Nephron progenitor cell (in vitro differentiated cells): Measurements from ENCODE around the gene DNAL1.
"Not testable (repeated sequence)": the region's sequence is repeated elsewhere in the genome, so short reads cannot be mapped to it uniquely, and the experiment has no call there.

ENCODE experiments used
- DNase-seq: peaks from one replicate; pipeline ENCODE4 v3.0.0; 2021
- H3K27ac Mint-ChIP-seq: 2 replicates; pipeline ENCODE4 v1.8.0; 2021; ENCODE audit warnings: mild to moderate bottlenecking, moderate library complexity, mixed read lengths
- H3K27me3 Mint-ChIP-seq: 2 replicates; pipeline ENCODE4 v1.8.0; 2021; ENCODE audit warnings: mild to moderate bottlenecking, low read depth, mixed read lengths; ENCODE audit not compliant: poor library complexity
- H3K36me3 Mint-ChIP-seq: 2 replicates; pipeline ENCODE4 v1.8.0; 2021; ENCODE audit warnings: low read depth, mixed read lengths
- H3K4me1 Mint-ChIP-seq: 2 replicates; pipeline ENCODE4 v1.8.0; 2021; ENCODE audit warnings: mixed read lengths
- H3K4me3 Mint-ChIP-seq: 2 replicates; pipeline ENCODE4 v1.8.0; 2021; ENCODE audit warnings: mild to moderate bottlenecking, moderate library complexity, mixed read lengths
- H3K9me3 Mint-ChIP-seq: 2 replicates; pipeline ENCODE4 v1.8.0; 2021; ENCODE audit warnings: mild to moderate bottlenecking, moderate library complexity, mixed read lengths
- CTCF ChIP-seq: fragments of 200-600 bp; sonication (generic); IDR thresholded peaks from 2 replicates; pipeline ENCODE4 v1.5.0; 2021; ENCODE audit warnings: antibody characterized with exemption

Gene DNAL1

GRCh38 chr14:73695997-73696396 is 51.2 kb downstream of the DNAL1 start:
- TF ChIP-seq CTCF: no peak
- no peak overlapping the region for H3K27ac Mint-ChIP-seq
- H3K27me3 Mint-ChIP-seq: peaks cover 2% of the 10 kb centered on the region
- H3K9me3 Mint-ChIP-seq: no peaks in the 10 kb centered on the region
- H3K4me3 Mint-ChIP-seq: no peak overlapping the region
- H3K4me1 Mint-ChIP-seq: no peaks in the 10 kb centered on the region
- H3K36me3 Mint-ChIP-seq: peaks cover 57% of the 10 kb centered on the region
- DNase-seq: no peak

- TF ChIP-seq CTCF: no peak
- Mint-ChIP-seq H3K36me3 (peaks cover 54% of the 10 kb centered on the region), H3K4me1 (no peaks in the 10 kb centered on the region), H3K27ac (no peak overlapping the region), H3K27me3 (peaks cover 2% of the 10 kb centered on the region), H3K9me3 (no peaks in the 10 kb centered on the region), H3K4me3 (no peak overlapping the region)
- no peak for DNase-seq
Measured at GRCh38 chr14:73696466-73697400, 51.9 kb downstream of the DNAL1 start.

GRCh38 chr14:73700325-73700724 is 55.5 kb downstream of the DNAL1 start:
- peaks cover 20% of the 10 kb centered on the region for H3K9me3 Mint-ChIP-seq
- H3K27ac Mint-ChIP-seq: no peak overlapping the region
- DNase-seq: no peak
- H3K27me3 Mint-ChIP-seq: peaks cover 8% of the 10 kb centered on the region
- TF ChIP-seq CTCF: no peak
- peaks cover 8% of the 10 kb centered on the region for H3K4me1 Mint-ChIP-seq
- H3K36me3 Mint-ChIP-seq: peaks cover 60% of the 10 kb centered on the region
- H3K4me3 Mint-ChIP-seq: no peak overlapping the region

DNA sequence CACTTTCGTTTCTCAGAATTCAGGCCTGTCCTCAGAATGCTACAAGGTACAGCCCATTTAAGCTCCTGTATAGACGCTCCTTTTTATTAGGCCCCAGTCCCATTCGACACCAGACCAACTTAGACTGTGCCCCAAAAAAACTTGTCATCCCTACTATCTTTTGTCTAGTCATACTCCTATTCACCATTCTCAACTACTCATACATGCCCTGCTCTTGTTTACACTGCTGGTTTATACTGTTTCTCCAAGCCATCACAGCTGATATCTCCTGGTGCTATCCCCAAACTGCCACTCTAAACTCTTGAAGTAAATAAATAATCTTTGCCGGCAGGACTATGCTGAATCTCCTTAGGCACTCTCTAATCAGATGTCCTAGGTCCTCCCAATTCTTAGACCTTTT is 63.3 kb downstream of the DNAL1 start:
- Mint-ChIP-seq H3K27me3 (peaks cover 11% of the 10 kb centered on the region), H3K36me3 (peaks cover 32% of the 10 kb centered on the region), H3K9me3 (peaks cover 20% of the 10 kb centered on the region), H3K4me1 (peaks cover 41% of the 10 kb centered on the region)
- not testable (repeated sequence) for H3K27ac Mint-ChIP-seq, H3K4me3 Mint-ChIP-seq, DNase-seq

- H3K9me3 Mint-ChIP-seq: peaks cover 2% of the 10 kb centered on the region
- peak overlapping the region; percentile 45 for H3K4me3 Mint-ChIP-seq
- peaks cover 13% of the 10 kb centered on the region for H3K36me3 Mint-ChIP-seq
- H3K4me1 Mint-ChIP-seq: peaks cover 48% of the 10 kb centered on the region
- DNase-seq: no peak
- TF ChIP-seq CTCF: no peak
- peak overlapping the region; percentile 34 for H3K27ac Mint-ChIP-seq
- H3K27me3 Mint-ChIP-seq: peaks cover 11% of the 10 kb centered on the region
Measured at GRCh38 chr14:73709904-73710469, 65.2 kb downstream of the DNAL1 start.

DNA sequence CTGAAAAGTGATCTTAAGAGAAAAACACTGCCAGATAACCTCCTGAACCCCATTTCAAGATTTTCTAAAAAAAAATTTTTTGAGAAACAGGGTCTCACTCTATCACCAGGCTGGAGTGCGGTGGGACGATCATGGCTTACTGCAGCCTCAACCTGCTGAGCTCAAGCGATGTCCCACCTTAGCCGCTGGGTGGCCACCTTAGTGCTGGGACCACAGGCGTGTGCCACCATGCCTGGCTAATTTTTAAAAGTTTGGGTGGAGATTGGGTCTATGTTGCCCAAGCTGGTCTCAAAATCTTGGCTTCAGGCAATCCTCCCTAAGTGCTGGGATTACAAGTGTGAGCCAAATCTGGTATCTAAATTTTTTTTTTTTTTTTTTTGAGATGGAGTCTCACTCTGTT is 66.0 kb downstream of the DNAL1 start:
- Mint-ChIP-seq H3K27ac (no peak overlapping the region), H3K4me3 (no peak overlapping the region), H3K9me3 (no peaks in the 10 kb centered on the region), H3K36me3 (peaks cover 15% of the 10 kb centered on the region), H3K27me3 (peaks cover 11% of the 10 kb centered on the region), H3K4me1 (peaks cover 52% of the 10 kb centered on the region)
- no peak for DNase-seq
- TF ChIP-seq CTCF: no peak
